ENCODE data around the gene CLECL1. TPM values are rescaled to one million over a fixed set of nuclear protein-coding genes. Genes with fewer than 3 reads are reported as not detected.
A peak's percentile ranks its signal among the peaks of the same experiment; 100 is the strongest.
"Not testable (repeated sequence)": the region's sequence is repeated elsewhere in the genome, so short reads cannot be mapped to it uniquely, and the experiment has no call there.

The CLECL1 gene
- total RNA-seq, 6 donors from 2014 or later = 0.98 to 33.5 (median 1.0) TPM; not detected in 3

- 90 to 100% methylated on average over 1 of the region's 1 CpG for WGBS, 2 donors
- Histone ChIP-seq H3K9me3 (no peaks in the 10 kb centered on the region), H3K27me3 (no peaks in the 10 kb centered on the region), H3K27ac (no peak overlapping the region), H3K4me1 (peaks cover 0 to 9% (median 0%) of the 10 kb centered on the region in 4 donors), H3K36me3 (peaks cover 5 to 27% (median 11%) of the 10 kb centered on the region in 4 donors), H3K4me3 (no peak overlapping the region)
- DNase-seq (no peak), ATAC-seq (ENCODE audit: low FRiP score in 2 of 2) (no peak)
- TF ChIP-seq POLR2A (IDR thresholded peaks at IDR 0.05) (no peak), POLR2AphosphoS5 (IDR thresholded peaks at IDR 0.05) (no peak), EP300 (IDR thresholded peaks at IDR 0.05) (no peak), CTCF (IDR thresholded peaks at IDR 0.05) (no peak)
These were observed 45.7 kb downstream of the CLECL1 start for GRCh38 chr12:9687228-9687627.

GRCh38 chr12:9685915-9686314 is 47.0 kb downstream of the CLECL1 start:
- ATAC-seq (ENCODE audit: low FRiP score in 2 of 2) = no peak
- peaks cover 5 to 32% (median 11%) of the 10 kb centered on the region in 4 donors for H3K36me3 ChIP-seq
- no peaks in the 10 kb centered on the region for H3K9me3 ChIP-seq
- no peak for TF ChIP-seq POLR2A (IDR thresholded peaks at IDR 0.05)
- no peak for TF ChIP-seq CTCF (IDR thresholded peaks at IDR 0.05)
- no peak for TF ChIP-seq POLR2AphosphoS5 (IDR thresholded peaks at IDR 0.05)
- TF ChIP-seq EP300 (IDR thresholded peaks at IDR 0.05) = no peak
- no peaks in the 10 kb centered on the region for H3K27me3 ChIP-seq
- no peak overlapping the region for H3K27ac ChIP-seq
- H3K4me3 ChIP-seq = no peak overlapping the region
- WGBS, 2 donors = 72 to 89% methylated on average over 4 of the region's 4 CpGs
- peaks cover 0 to 9% (median 0%) of the 10 kb centered on the region in 4 donors for H3K4me1 ChIP-seq
- no peak for DNase-seq

- H3K4me3 ChIP-seq; ATAC-seq (ENCODE audit: low FRiP score in 2 of 2): not testable (repeated sequence)
- WGBS, 2 donors = 61 to 76% methylated on average over 3 to 5 of the region's 5 CpGs
These were observed 47.5 kb downstream of the CLECL1 start for GRCh38 chr12:9685366-9685765.

GRCh38 chr12:9682949-9683348 is 49.9 kb downstream of the CLECL1 start:
- not testable (repeated sequence) for H3K27me3 ChIP-seq; H3K4me3 ChIP-seq; ATAC-seq (ENCODE audit: low FRiP score in 2 of 2); H3K27ac ChIP-seq; DNase-seq; H3K9me3 ChIP-seq; H3K4me1 ChIP-seq
- peaks cover 0 to 11% (median 3%) of the 10 kb centered on the region in 4 donors for H3K36me3 ChIP-seq
- 90 to 92% methylated on average over 2 of the region's 2 CpGs for WGBS, 2 donors

More at GRCh38 chr12:9685366-9685765, 47.5 kb downstream of the CLECL1 start:
- not testable (repeated sequence) for H3K9me3 ChIP-seq, H3K27ac ChIP-seq, H3K4me1 ChIP-seq, H3K27me3 ChIP-seq
- H3K36me3 ChIP-seq = peaks cover 5 to 30% (median 11%) of the 10 kb centered on the region in 4 donors
- DNase-seq = peak in 1 of 2 donors; percentile 18

GRCh38 chr12:9682508-9682907 is 50.4 kb downstream of the CLECL1 start:
- H3K27ac ChIP-seq; H3K36me3 ChIP-seq; ATAC-seq (ENCODE audit: low FRiP score in 2 of 2); H3K4me3 ChIP-seq; DNase-seq; H3K4me1 ChIP-seq; H3K27me3 ChIP-seq; H3K9me3 ChIP-seq: not testable (repeated sequence)
- 94 to 96% methylated on average over 4 of the region's 4 CpGs for WGBS, 2 donors

- WGBS, 2 donors = 87 to 92% methylated on average over 2 of the region's 2 CpGs
- Histone ChIP-seq H3K27me3 (no peaks in the 10 kb centered on the region), H3K36me3 (no peaks in the 10 kb centered on the region), H3K9me3 (no peaks in the 10 kb centered on the region), H3K27ac (peak overlapping the region in 2 of 4 donors; percentile 24 to 66), H3K4me1 (peaks cover 0 to 19% (median 11%) of the 10 kb centered on the region in 4 donors), H3K4me3 (no peak overlapping the region)
- no peak for DNase-seq
- TF ChIP-seq CTCF (IDR thresholded peaks at IDR 0.05) = no peak
- TF ChIP-seq POLR2A (IDR thresholded peaks at IDR 0.05) = peak in 1 of 4 donors; percentile 30
- ATAC-seq (ENCODE audit: low FRiP score in 2 of 2) = no peak
These were observed 58.7 kb downstream of the CLECL1 start for GRCh38 chr12:9674226-9674590.

Data from upper lobe of left lung (tissue), 6 donors.